WI38 (cell line): ENCODE data around the gene ATP11A.

Experiments
- H3K4me3 ChIP-seq: 2 replicates; pipeline ENCODE4 v1.5.1; 2011; ENCODE audit warnings: low read depth, mild to moderate bottlenecking, control low read depth, low read length
- CTCF ChIP-seq: IDR thresholded peaks from 2 replicates; pipeline ENCODE4 v1.5.1; 2012; ENCODE audit warnings: low read depth, mild to moderate bottlenecking, control low read depth, low read length

ATP11A gene

GRCh38 chr13:112918746-112919145 lies 228.9 kb downstream of the ATP11A start:
- no peak for TF ChIP-seq CTCF
- H3K4me3 ChIP-seq: no peak overlapping the region

GRCh38 chr13:112923962-112924361 lies 234.1 kb downstream of the ATP11A start:
- no peak overlapping the region for H3K4me3 ChIP-seq
- TF ChIP-seq CTCF: no peak

- no peak for TF ChIP-seq CTCF
Observed at GRCh38 chr13:112924365-112924764, 234.5 kb downstream of the ATP11A start.

GRCh38 chr13:112926003-112926402 lies 236.2 kb downstream of the ATP11A start:
- H3K4me3 ChIP-seq: no peak overlapping the region
- TF ChIP-seq CTCF: no peak

More at GRCh38 chr13:112924365-112924764, 234.5 kb downstream of the ATP11A start:
- no peak overlapping the region for H3K4me3 ChIP-seq

GRCh38 chr13:112926993-112927392 lies 237.2 kb downstream of the ATP11A start:
- TF ChIP-seq CTCF: no peak
- no peak overlapping the region for H3K4me3 ChIP-seq

GRCh38 chr13:112928020-112928971 lies 238.5 kb downstream of the ATP11A start:
- H3K4me3 ChIP-seq: no peak overlapping the region
- TF ChIP-seq CTCF: no peak
